Measurements from ENCODE around the gene SGIP1.
"Not testable (repeated sequence)": the region's sequence is repeated elsewhere in the genome, so short reads cannot be mapped to it uniquely, and the experiment has no call there.

Gene SGIP1

GRCh38 chr1:66732407-66733166 is 198.6 kb downstream of the SGIP1 start:
- no peak for DNase-seq

GRCh38 chr1:66733348-66734017 is 199.5 kb downstream of the SGIP1 start:
- DNase-seq = no peak

GRCh38 chr1:66734531-66734930 is 200.6 kb downstream of the SGIP1 start:
- not testable (repeated sequence) for DNase-seq

- DNase-seq = no peak
Observed at GRCh38 chr1:66737836-66738235, 203.9 kb downstream of the SGIP1 start.

GRCh38 chr1:66739401-66740157 is 205.6 kb downstream of the SGIP1 start:
- no peak for DNase-seq

GRCh38 chr1:66745451-66745850 is 211.5 kb downstream of the SGIP1 start:
- DNase-seq = no peak

GRCh38 chr1:66747501-66747900 is 213.5 kb downstream of the SGIP1 start:
- DNase-seq = no peak

GRCh38 chr1:66750577-66750976 is 216.6 kb downstream of the SGIP1 start:
- no peak for DNase-seq

- no peak for DNase-seq
Observed at GRCh38 chr1:66751160-66751559, 217.2 kb downstream of the SGIP1 start.

- no peak for DNase-seq
Observed at GRCh38 chr1:66752000-66752592, 218.1 kb downstream of the SGIP1 start, which contains the start of gene DYNLT5. Gene DYNLT5 (plus strand): TSS chr1:66752459. CDS start chr1:66754659, 2,200 bp downstream.

- DNase-seq = no peak
Observed at GRCh38 chr1:66752671-66753371, 218.9 kb downstream of the SGIP1 start.

GRCh38 chr1:66757722-66758240 is 223.8 kb downstream of the SGIP1 start:
- no peak for DNase-seq

GRCh38 chr1:66758241-66758755 is 224.3 kb downstream of the SGIP1 start:
- DNase-seq = no peak

GRCh38 chr1:66760506-66760905 is 226.6 kb downstream of the SGIP1 start:
- no peak for DNase-seq

- no peak for DNase-seq
Observed at GRCh38 chr1:66761221-66761620, 227.3 kb downstream of the SGIP1 start.

- DNase-seq = peak; percentile 3
Observed at GRCh38 chr1:66764994-66765578, 231.1 kb downstream of the SGIP1 start.

GRCh38 chr1:66767626-66768025 is 233.7 kb downstream of the SGIP1 start:
- DNase-seq = no peak

- DNase-seq = no peak
Observed at GRCh38 chr1:66768965-66769364, 235.0 kb downstream of the SGIP1 start.

GRCh38 chr1:66769512-66770229 is 235.7 kb downstream of the SGIP1 start:
- DNase-seq = no peak

- no peak for DNase-seq
Observed at GRCh38 chr1:66770240-66770639, 236.3 kb downstream of the SGIP1 start.

GRCh38 chr1:66770694-66771093 is 236.7 kb downstream of the SGIP1 start:
- DNase-seq = no peak
